Duodenal mucosa (tissue), 2 donors: Measurements from ENCODE around the gene TSSC4.

Experiments
- H3K27ac ChIP-seq: one replicate; pipeline ENCODE4 v1.7.0; 2013; ENCODE audit warnings: low read depth, low read length
- H3K27me3 ChIP-seq, 2 donors: one replicate each; pipeline ENCODE4 v1.7.0; 2013; ENCODE audit warnings: low read length in 2 of 2, control low read depth in 1 of 2; ENCODE audit not compliant: insufficient read depth in 2 of 2, control insufficient read depth in 1 of 2
- H3K36me3 ChIP-seq, 2 donors: one replicate each; pipeline ENCODE4 v1.7.0; 2013; ENCODE audit warnings: low read length in 2 of 2, control low read depth in 1 of 2; ENCODE audit not compliant: insufficient read depth in 2 of 2, control insufficient read depth in 1 of 2
- H3K4me1 ChIP-seq, 2 donors: one replicate each; pipeline ENCODE4 v1.7.0; 2013; ENCODE audit warnings: low read length in 2 of 2, control low read depth in 1 of 2; ENCODE audit not compliant: insufficient read depth in 2 of 2, control insufficient read depth in 1 of 2
- H3K4me3 ChIP-seq, 2 donors: one replicate each; pipeline ENCODE4 v1.7.0; 2013; ENCODE audit warnings: low read length in 2 of 2, low read depth in 1 of 2
- H3K9ac ChIP-seq, 2 donors: one replicate each; pipeline ENCODE4 v1.7.0; 2013; ENCODE audit warnings: low read length in 2 of 2, low read depth in 1 of 2
- H3K9me3 ChIP-seq, 2 donors: one replicate each; pipeline ENCODE4 v1.7.0; 2013; ENCODE audit warnings: low read length in 2 of 2, control low read depth in 1 of 2; ENCODE audit not compliant: control insufficient read depth in 1 of 2

Gene TSSC4

GRCh38 chr11:2441171-2441570 lies 40.6 kb downstream of the TSSC4 start:
- peak overlapping the region; percentile 33 for H3K27ac ChIP-seq
- no peaks in the 10 kb centered on the region for H3K36me3 ChIP-seq
- H3K4me3 ChIP-seq = no peak overlapping the region
- no peaks in the 10 kb centered on the region for H3K27me3 ChIP-seq
- H3K9me3 ChIP-seq = no peaks in the 10 kb centered on the region
- peaks cover 30 to 36% of the 10 kb centered on the region in 2 donors for H3K4me1 ChIP-seq
- no peak overlapping the region for H3K9ac ChIP-seq

GRCh38 chr11:2442589-2442988 lies 42.0 kb downstream of the TSSC4 start:
- Histone ChIP-seq H3K4me3 (no peak overlapping the region), H3K4me1 (peaks cover 44 to 47% of the 10 kb centered on the region in 2 donors), H3K36me3 (no peaks in the 10 kb centered on the region), H3K9ac (no peak overlapping the region), H3K27ac (no peak overlapping the region), H3K27me3 (no peaks in the 10 kb centered on the region), H3K9me3 (no peaks in the 10 kb centered on the region)

GRCh38 chr11:2443406-2443805 lies 42.9 kb downstream of the TSSC4 start:
- Histone ChIP-seq H3K27ac (no peak overlapping the region), H3K4me3 (peak overlapping the region; percentile 11 to 69), H3K9me3 (no peaks in the 10 kb centered on the region), H3K36me3 (no peaks in the 10 kb centered on the region), H3K9ac (peak overlapping the region; percentile 40 to 48), H3K27me3 (no peaks in the 10 kb centered on the region), H3K4me1 (peaks cover 53 to 54% of the 10 kb centered on the region in 2 donors)

GRCh38 chr11:2443881-2444820 lies 43.6 kb downstream of the TSSC4 start, which contains the start of gene TRPM5:
Gene TRPM5 (minus strand): TSS chr11:2444514. CDS start chr11:2423036, 21,478 bp downstream.
- no peaks in the 10 kb centered on the region for H3K27me3 ChIP-seq
- peak within 1 kb of the TSS; percentile 79 to 81 for H3K4me3 ChIP-seq
- H3K36me3 ChIP-seq = no peaks in the 10 kb centered on the region
- peaks cover 54 to 56% of the 10 kb centered on the region in 2 donors for H3K4me1 ChIP-seq
- peak within 1 kb of the TSS; percentile 80 to 90 for H3K9ac ChIP-seq
- H3K27ac ChIP-seq = peak within 1 kb of the TSS; percentile 42
- H3K9me3 ChIP-seq = no peaks in the 10 kb centered on the region

GRCh38 chr11:2444821-2445745 lies 44.5 kb downstream of the TSSC4 start, which contains the start of gene KCNQ1:
Gene KCNQ1 (plus strand): TSS chr11:2445008. CDS start chr11:2445099, 91 bp downstream.
- no peaks in the 10 kb centered on the region for H3K9me3 ChIP-seq
- H3K4me1 ChIP-seq = peaks cover 54 to 56% of the 10 kb centered on the region in 2 donors
- peaks cover 0 to 3% of the 10 kb centered on the region in 2 donors for H3K36me3 ChIP-seq
- no peaks in the 10 kb centered on the region for H3K27me3 ChIP-seq
- H3K27ac ChIP-seq = peak within 1 kb of the TSS; percentile 42
- H3K4me3 ChIP-seq = peak within 1 kb of the TSS; percentile 79 to 81
- H3K9ac ChIP-seq = peak within 1 kb of the TSS; percentile 80 to 90

- Histone ChIP-seq H3K4me1 (peaks cover 48 to 51% of the 10 kb centered on the region in 2 donors), H3K36me3 (peaks cover 0 to 8% of the 10 kb centered on the region in 2 donors), H3K9ac (peak overlapping the region; percentile 80 to 90), H3K27ac (no peak overlapping the region), H3K9me3 (no peaks in the 10 kb centered on the region), H3K27me3 (no peaks in the 10 kb centered on the region), H3K4me3 (peak overlapping the region; percentile 79 to 81)
These were observed 45.4 kb downstream of the TSSC4 start for GRCh38 chr11:2445746-2446551.

GRCh38 chr11:2446590-2447252 lies 46.2 kb downstream of the TSSC4 start:
- Histone ChIP-seq H3K4me3 (peak overlapping the region; percentile 79 to 81), H3K4me1 (peaks cover 44 to 45% of the 10 kb centered on the region in 2 donors), H3K9me3 (no peaks in the 10 kb centered on the region), H3K27me3 (no peaks in the 10 kb centered on the region), H3K36me3 (peaks cover 0 to 8% of the 10 kb centered on the region in 2 donors), H3K9ac (peak overlapping the region; percentile 80 to 90), H3K27ac (no peak overlapping the region)

GRCh38 chr11:2447253-2447950 lies 46.9 kb downstream of the TSSC4 start:
- no peak overlapping the region for H3K27ac ChIP-seq
- H3K4me1 ChIP-seq = peaks cover 38 to 43% of the 10 kb centered on the region in 2 donors
- H3K9me3 ChIP-seq = no peaks in the 10 kb centered on the region
- H3K36me3 ChIP-seq = peaks cover 0 to 8% of the 10 kb centered on the region in 2 donors
- peak overlapping the region; percentile 80 to 90 for H3K9ac ChIP-seq
- H3K27me3 ChIP-seq = no peaks in the 10 kb centered on the region
- peak overlapping the region; percentile 79 to 81 for H3K4me3 ChIP-seq
